DND-41 (cell line): ENCODE results near the gene ACAT2.

Source experiments
- EZH2 ChIP-seq: IDR thresholded peaks from 3 replicates; pipeline ENCODE4 v1.6.1; 2012; ENCODE audit warnings: borderline replicate concordance, low read depth, mild to moderate bottlenecking, moderate library complexity, low read length, inconsistent platforms; ENCODE audit not compliant: severe bottlenecking
- TF ChIP-seq, protein P1 (sequence below): IDR thresholded peaks from 2 replicates; pipeline ENCODE4 v1.5.1; 2012; ENCODE audit warnings: borderline replicate concordance, low read length, moderate library complexity, mild to moderate bottlenecking; ENCODE audit not compliant: poor library complexity, severe bottlenecking; ENCODE audit errors: extremely low read depth

DNA sequence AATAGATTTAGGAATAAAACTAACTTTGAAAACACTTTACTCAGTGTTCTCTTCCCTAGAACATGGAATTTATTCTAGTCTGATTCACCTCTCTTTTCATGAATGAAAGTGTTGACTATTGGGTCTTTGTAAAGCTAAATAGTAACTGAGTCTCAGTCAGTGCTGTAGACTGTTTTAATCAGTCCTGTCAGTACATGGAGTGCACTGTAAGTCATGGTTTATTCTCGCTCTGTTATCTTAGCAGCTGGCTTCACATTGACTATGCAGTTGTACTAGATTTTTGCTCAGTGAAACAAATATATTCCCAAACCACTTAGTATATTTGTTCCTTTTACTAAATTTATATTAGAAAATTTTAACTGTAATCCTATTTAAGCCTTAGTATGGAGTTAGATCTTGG, 15.1 kb upstream of the ACAT2 start:
- TF ChIP-seq, protein P1, sequence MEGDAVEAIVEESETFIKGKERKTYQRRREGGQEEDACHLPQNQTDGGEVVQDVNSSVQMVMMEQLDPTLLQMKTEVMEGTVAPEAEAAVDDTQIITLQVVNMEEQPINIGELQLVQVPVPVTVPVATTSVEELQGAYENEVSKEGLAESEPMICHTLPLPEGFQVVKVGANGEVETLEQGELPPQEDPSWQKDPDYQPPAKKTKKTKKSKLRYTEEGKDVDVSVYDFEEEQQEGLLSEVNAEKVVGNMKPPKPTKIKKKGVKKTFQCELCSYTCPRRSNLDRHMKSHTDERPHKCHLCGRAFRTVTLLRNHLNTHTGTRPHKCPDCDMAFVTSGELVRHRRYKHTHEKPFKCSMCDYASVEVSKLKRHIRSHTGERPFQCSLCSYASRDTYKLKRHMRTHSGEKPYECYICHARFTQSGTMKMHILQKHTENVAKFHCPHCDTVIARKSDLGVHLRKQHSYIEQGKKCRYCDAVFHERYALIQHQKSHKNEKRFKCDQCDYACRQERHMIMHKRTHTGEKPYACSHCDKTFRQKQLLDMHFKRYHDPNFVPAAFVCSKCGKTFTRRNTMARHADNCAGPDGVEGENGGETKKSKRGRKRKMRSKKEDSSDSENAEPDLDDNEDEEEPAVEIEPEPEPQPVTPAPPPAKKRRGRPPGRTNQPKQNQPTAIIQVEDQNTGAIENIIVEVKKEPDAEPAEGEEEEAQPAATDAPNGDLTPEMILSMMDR = no peak
- no peak for TF ChIP-seq EZH2
